ENCODE measurements around the gene TPPP3. TPM values are rescaled to one million over a fixed set of nuclear protein-coding genes. Genes with fewer than 3 reads are reported as not detected.

The TPPP3 gene
- total and polyA plus RNA-seq, 2 donors (not counting 3 experiments of a cell fraction or from before 2014, with no cell fraction given), result 0.33 to 1.3 TPM

GRCh38 chr16:67419502-67419901 is 26.2 kb upstream of the TPPP3 start:
- no peak overlapping the region for H3K9ac ChIP-seq (replicated peaks; ENCODE audit: extremely low read depth, insufficient read depth, low read length)
- H3K4me3 ChIP-seq (replicated peaks in 1 of 3; ENCODE audit: insufficient read depth in 1 of 3, low read depth in 1 of 3, low read length in 3 of 3), result no peak overlapping the region
- peaks cover 1% of the 10 kb centered on the region for H3K79me2 ChIP-seq (ENCODE audit: control insufficient read depth, insufficient read depth, low read length)
- intact Hi-C loops (cut with micrococcal nuclease), result no loop called here
- CTCF ChIA-PET, result interaction anchor here (0.6 kb wide), 2 partner anchors 24 to 93 kb away, joined by 3 to 4 read pairs; partner anchors contain the start of genes KCTD19 and LRRC36
- no peak overlapping the region for H2AFZ ChIP-seq (ENCODE audit: low read depth, low read length)
- no peak for DNase-seq (ENCODE audit: low read depth, low spot score)
- no peaks in the 10 kb centered on the region for H3K36me3 ChIP-seq (ENCODE audit: control insufficient read depth in 2 of 2, extremely low read depth in 1 of 2, insufficient read depth in 2 of 2, low read length in 2 of 2)
- POLR2A ChIA-PET, result no interaction called here
- H4K20me1 ChIP-seq (replicated peaks; ENCODE audit: control insufficient read depth, extremely low read depth, insufficient read depth, low read length), result no peaks in the 10 kb centered on the region
- peaks cover 4 to 14% of the 10 kb centered on the region in 2 experiments for H3K27me3 ChIP-seq (ENCODE audit: control insufficient read depth in 2 of 2, insufficient read depth in 2 of 2, low read length in 2 of 2)
- H3K9me1 ChIP-seq (replicated peaks; ENCODE audit: control insufficient read depth, extremely low read depth, insufficient read depth, low read length), result no peaks in the 10 kb centered on the region
- no peak for TF ChIP-seq POLR2A (IDR thresholded peaks at IDR 0.05; ENCODE audit: low read depth, low read length)
- TF ChIP-seq MYC (IDR thresholded peaks at IDR 0.05; ENCODE audit: low read depth, low read length), result no peak
- TF ChIP-seq, protein P1, sequence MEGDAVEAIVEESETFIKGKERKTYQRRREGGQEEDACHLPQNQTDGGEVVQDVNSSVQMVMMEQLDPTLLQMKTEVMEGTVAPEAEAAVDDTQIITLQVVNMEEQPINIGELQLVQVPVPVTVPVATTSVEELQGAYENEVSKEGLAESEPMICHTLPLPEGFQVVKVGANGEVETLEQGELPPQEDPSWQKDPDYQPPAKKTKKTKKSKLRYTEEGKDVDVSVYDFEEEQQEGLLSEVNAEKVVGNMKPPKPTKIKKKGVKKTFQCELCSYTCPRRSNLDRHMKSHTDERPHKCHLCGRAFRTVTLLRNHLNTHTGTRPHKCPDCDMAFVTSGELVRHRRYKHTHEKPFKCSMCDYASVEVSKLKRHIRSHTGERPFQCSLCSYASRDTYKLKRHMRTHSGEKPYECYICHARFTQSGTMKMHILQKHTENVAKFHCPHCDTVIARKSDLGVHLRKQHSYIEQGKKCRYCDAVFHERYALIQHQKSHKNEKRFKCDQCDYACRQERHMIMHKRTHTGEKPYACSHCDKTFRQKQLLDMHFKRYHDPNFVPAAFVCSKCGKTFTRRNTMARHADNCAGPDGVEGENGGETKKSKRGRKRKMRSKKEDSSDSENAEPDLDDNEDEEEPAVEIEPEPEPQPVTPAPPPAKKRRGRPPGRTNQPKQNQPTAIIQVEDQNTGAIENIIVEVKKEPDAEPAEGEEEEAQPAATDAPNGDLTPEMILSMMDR (IDR thresholded peaks at IDR 0.05; ENCODE audit: extremely low read depth in 1 of 2, insufficient read depth in 1 of 2, low read depth in 1 of 2, low read length in 2 of 2), result no peak
- no peak for TF ChIP-seq POLR2AphosphoS5 (IDR thresholded peaks at IDR 0.05; ENCODE audit: insufficient read depth, low read depth, low read length)
- no peak for TF ChIP-seq JUN (IDR thresholded peaks at IDR 0.05; ENCODE audit: borderline replicate concordance, insufficient read depth, insufficient read length, low read depth)
- no peak for TF ChIP-seq GATA2 (IDR thresholded peaks at IDR 0.05; ENCODE audit: insufficient read depth, insufficient read length, low read depth, low read length)
- no peak for TF ChIP-seq FOS (IDR thresholded peaks at IDR 0.05; ENCODE audit: borderline replicate concordance, insufficient read depth, low read length)
- TF ChIP-seq EZH2 (IDR thresholded peaks at IDR 0.05; ENCODE audit: borderline replicate concordance, low read depth, low read length, severe bottlenecking), result no peak
- no peak for TF ChIP-seq MAX (IDR thresholded peaks at IDR 0.05; ENCODE audit: insufficient read depth, insufficient read length)
- dilution Hi-C loops (cut with MboI; ENCODE audit: extremely low pct_ligation_motif_present, low sequenced_read_pairs), result no loop called here
- H3K27ac ChIP-seq (ENCODE audit: insufficient read depth, low read depth, low read length), result no peak overlapping the region
- FAIRE-seq, result no peak
- H3K4me2 ChIP-seq (ENCODE audit: insufficient read depth, low read length), result no peak overlapping the region
- peaks cover 7% of the 10 kb centered on the region for H3K4me1 ChIP-seq (ENCODE audit: control insufficient read depth, extremely low read depth, insufficient read depth, low read length)
- no peaks in the 10 kb centered on the region for H3K9me3 ChIP-seq (replicated peaks; ENCODE audit: control insufficient read depth, insufficient read depth, low read length)
- no TSS peak for BruUV-seq (replicated peaks)

Measured in endothelial cell of umbilical vein (primary cell).